Spleen (tissue), 11 donors: ENCODE data around the gene TMEM140. TPM values are rescaled to one million over a fixed set of nuclear protein-coding genes. Genes with fewer than 3 reads are reported as not detected.

Source experiments
- DNase-seq: peaks from one replicate; pipeline ENCODE4 v3.0.0-alpha.2; 2020
- H3K27ac ChIP-seq, 8 donors: fragments of 200-600 bp; sonication (generic) in 7 of 8; 1 replicate in 4 of 8; 2 replicates in 4 of 8; pipeline versions ENCODE4 v1.5.0 to v1.8.0; 2016 to 2021; ENCODE audit warnings: inconsistent platforms in 4 of 8, mild to moderate bottlenecking in 4 of 8, moderate library complexity in 1 of 8
- H3K27me3 ChIP-seq, 7 donors: fragments of 200-600 bp; sonication (generic) in 6 of 7; replicated peaks in 1 of 7; 1 replicate in 4 of 7; 2 replicates in 3 of 7; pipeline versions ENCODE4 v1.5.0 to v1.8.0; 2016 to 2021; ENCODE audit warnings: inconsistent platforms in 3 of 7, mild to moderate bottlenecking in 1 of 7
- H3K36me3 ChIP-seq, 6 donors: fragments of 200-600 bp; sonication (generic) in 5 of 6; 1 replicate in 4 of 6; 2 replicates in 2 of 6; pipeline versions ENCODE4 v1.5.0 to v1.8.0; 2016 to 2021; ENCODE audit warnings: inconsistent platforms in 2 of 6
- H3K4me1 ChIP-seq, 6 donors: fragments of 200-600 bp; sonication (generic) in 5 of 6; 1 replicate in 3 of 6; 2 replicates in 3 of 6; pipeline versions ENCODE4 v1.5.0 to v1.8.0; 2016 to 2021; ENCODE audit warnings: inconsistent platforms in 3 of 6
- H3K4me3 ChIP-seq, 8 donors: fragments of 200-600 bp; sonication (generic) in 7 of 8; 1 replicate in 4 of 8; 2 replicates in 4 of 8; pipeline versions ENCODE4 v1.5.0 to v1.8.0; 2016 to 2021; ENCODE audit warnings: inconsistent platforms in 4 of 8, mild to moderate bottlenecking in 4 of 8, moderate library complexity in 2 of 8
- H3K9me3 ChIP-seq, 8 donors: fragments of 200-600 bp; sonication (generic) in 7 of 8; 1 replicate in 4 of 8; 2 replicates in 4 of 8; pipeline versions ENCODE4 v1.5.0 to v1.8.0; 2016 to 2021; ENCODE audit warnings: inconsistent platforms in 4 of 8
- POLR2A ChIP-seq, 3 donors: fragments of 450-650 bp; IDR thresholded peaks; one replicate each; pipeline ENCODE4 v1.5.1; 2017; ENCODE audit warnings: antibody characterized with exemption in 3 of 3, mild to moderate bottlenecking in 1 of 3
- POLR2AphosphoS5 ChIP-seq, 3 donors: sonication (generic); formaldehyde crosslinking; IDR thresholded peaks; one replicate each; pipeline ENCODE4 v1.5.1; 2017; ENCODE audit warnings: antibody characterized with exemption in 3 of 3
- WGBS, 5 donors: extraction: QIAGEN DNeasy Blood & Tissue Kit in 3 of 5; methylation state at CpG; one replicate each; pipeline versions ENCODE4 v1.1.5 to v1.1.7; 2013 to 2018; 5-methylcytosine and 5-hydroxymethylcytosine counted together
- intact Hi-C: fragments of 100-400 bp; cut with DNase I; formaldehyde crosslinking; loops from one replicate; pipeline ENCODE4 v1.15.0; 2023; ENCODE audit warnings: low total_unique reads
- polyA plus RNA-seq, 3 donors: library from polyadenylated mRNA; stranded (reverse); fragments of 200-250 nt; gene quantifications; one replicate each; pipeline ENCODE4 v1.2.1, GENCODE V29; 2013
- total RNA-seq, 7 donors: library from RNA; depleted of rRNA in 3 of 7; stranded (reverse); fragments of >200 nt in 3 of 7; fragmentation: NEBNext Ultra II Directional in 4 of 7; extraction: Animal tissue kit (Norgen Biotek cat#: 25700) in 4 of 7; gene quantifications; one replicate each; pipeline versions ENCODE4 v1.1.0 to v1.2.1, GENCODE V29; 2016 to 2021
- TF ChIP-seq, protein P1 (sequence below), 11 experiments: fragments of 200-600 bp in 7 of 11; fragments of 450-650 bp in 4 of 11; sonication (generic) in 4 of 11; IDR thresholded peaks in 8 of 11; conservative IDR thresholded peaks in 3 of 11; 1 replicate in 7 of 11; 2 replicates in 4 of 11; pipeline versions ENCODE4 v1.4.0 to v1.8.0; 2016 to 2021; ENCODE audit warnings: antibody characterized with exemption in 11 of 11, inconsistent platforms in 4 of 11, mild to moderate bottlenecking in 1 of 11
- donor health status: healthy with polysubstance abuse.
- donor health status: DM: no; HTN: no; CAD: no; lungs with moderate emphysema.
- donor health status: DM: no; HTN: no; CAD: no.
- donor health status: Bipolar disorder and iron deficiency.
- donor health status: healthy.
- donor health status: DM: no; HTN: no; CAD: no.
- donor health status: DM: yes; HTN: yes; CAD: no.

The TMEM140 gene
- total and polyA plus RNA-seq, 10 donors, result 7.0 to 76.1 (median 43.4) TPM

DNA sequence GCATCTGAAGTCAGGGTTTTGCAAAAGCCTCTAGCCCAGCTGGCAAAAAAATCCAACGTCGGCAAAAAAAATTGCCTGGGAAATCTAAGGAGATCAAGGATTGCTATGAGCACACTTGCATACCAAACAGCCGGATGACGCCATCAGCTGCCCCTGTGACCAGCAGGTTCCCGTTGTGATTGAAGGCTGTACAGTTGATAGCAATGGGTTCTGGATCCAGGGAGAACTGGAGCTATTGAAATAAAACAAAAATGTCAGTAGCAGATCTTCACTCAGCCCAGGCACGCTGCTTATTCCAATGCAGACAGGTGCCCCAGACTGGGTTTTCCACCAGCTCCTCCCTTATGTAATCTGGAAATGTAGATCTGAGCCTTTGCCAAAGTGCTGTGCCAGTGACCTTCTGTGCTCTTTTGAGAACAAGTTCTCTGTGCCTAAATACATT, 41.4 kb downstream of the TMEM140 start:
- intact Hi-C loops, result no loop called here
- Histone ChIP-seq H3K4me3 (no peak overlapping the region), H3K36me3 (peaks cover 0 to 100% (median 79%) of the 10 kb centered on the region in 6 donors), H3K9me3 (peaks cover 0 to 6% (median 0%) of the 10 kb centered on the region in 8 donors), H3K27me3 (no peaks in the 10 kb centered on the region), H3K4me1 (no peaks in the 10 kb centered on the region), H3K27ac (no peak overlapping the region)
- TF ChIP-seq, protein P1, sequence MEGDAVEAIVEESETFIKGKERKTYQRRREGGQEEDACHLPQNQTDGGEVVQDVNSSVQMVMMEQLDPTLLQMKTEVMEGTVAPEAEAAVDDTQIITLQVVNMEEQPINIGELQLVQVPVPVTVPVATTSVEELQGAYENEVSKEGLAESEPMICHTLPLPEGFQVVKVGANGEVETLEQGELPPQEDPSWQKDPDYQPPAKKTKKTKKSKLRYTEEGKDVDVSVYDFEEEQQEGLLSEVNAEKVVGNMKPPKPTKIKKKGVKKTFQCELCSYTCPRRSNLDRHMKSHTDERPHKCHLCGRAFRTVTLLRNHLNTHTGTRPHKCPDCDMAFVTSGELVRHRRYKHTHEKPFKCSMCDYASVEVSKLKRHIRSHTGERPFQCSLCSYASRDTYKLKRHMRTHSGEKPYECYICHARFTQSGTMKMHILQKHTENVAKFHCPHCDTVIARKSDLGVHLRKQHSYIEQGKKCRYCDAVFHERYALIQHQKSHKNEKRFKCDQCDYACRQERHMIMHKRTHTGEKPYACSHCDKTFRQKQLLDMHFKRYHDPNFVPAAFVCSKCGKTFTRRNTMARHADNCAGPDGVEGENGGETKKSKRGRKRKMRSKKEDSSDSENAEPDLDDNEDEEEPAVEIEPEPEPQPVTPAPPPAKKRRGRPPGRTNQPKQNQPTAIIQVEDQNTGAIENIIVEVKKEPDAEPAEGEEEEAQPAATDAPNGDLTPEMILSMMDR (IDR thresholded peaks at IDR 0.05 in 8 of 11, conservative IDR thresholded peaks at IDR 0.05 in 3 of 11), result no peak
- TF ChIP-seq POLR2AphosphoS5 (IDR thresholded peaks at IDR 0.05), result no peak
- TF ChIP-seq POLR2A (IDR thresholded peaks at IDR 0.05), result no peak
- WGBS, 5 donors, result 94 to 99% (median 95%) methylated on average over 6 of the region's 6 CpGs
- DNase-seq, result peak; percentile 9

DNA sequence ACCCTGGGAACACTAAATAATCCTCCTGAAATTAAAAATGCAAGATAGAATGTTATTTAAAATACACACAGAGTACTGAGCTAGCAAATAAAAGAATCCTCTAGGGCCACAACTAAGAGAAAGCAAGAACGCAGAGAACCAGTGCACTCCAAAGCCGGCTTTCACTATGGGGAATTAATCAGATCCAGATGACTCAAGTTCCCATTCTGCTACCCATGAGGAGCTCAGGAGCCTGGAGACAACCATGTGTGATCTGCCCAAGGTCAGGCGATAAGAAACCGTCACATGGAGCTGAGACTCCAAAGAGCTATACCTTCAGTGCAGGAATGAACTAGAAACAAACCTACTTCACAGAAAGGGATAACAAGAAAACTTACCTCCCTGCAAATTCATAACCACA, 42.1 kb downstream of the TMEM140 start:
- Histone ChIP-seq H3K4me1 (no peaks in the 10 kb centered on the region), H3K27ac (no peak overlapping the region), H3K4me3 (no peak overlapping the region), H3K9me3 (no peaks in the 10 kb centered on the region), H3K36me3 (peaks cover 0 to 100% (median 79%) of the 10 kb centered on the region in 6 donors), H3K27me3 (no peaks in the 10 kb centered on the region)
- 87 to 99% (median 95%) methylated on average over 4 of the region's 4 CpGs for WGBS, 5 donors
- peak; percentile 15 for DNase-seq
- TF ChIP-seq POLR2AphosphoS5 (IDR thresholded peaks at IDR 0.05) (no peak), POLR2A (IDR thresholded peaks at IDR 0.05) (no peak)
- TF ChIP-seq, protein P1 (IDR thresholded peaks at IDR 0.05 in 8 of 11, conservative IDR thresholded peaks at IDR 0.05 in 3 of 11), result no peak
- intact Hi-C loops, result no loop called here

DNA sequence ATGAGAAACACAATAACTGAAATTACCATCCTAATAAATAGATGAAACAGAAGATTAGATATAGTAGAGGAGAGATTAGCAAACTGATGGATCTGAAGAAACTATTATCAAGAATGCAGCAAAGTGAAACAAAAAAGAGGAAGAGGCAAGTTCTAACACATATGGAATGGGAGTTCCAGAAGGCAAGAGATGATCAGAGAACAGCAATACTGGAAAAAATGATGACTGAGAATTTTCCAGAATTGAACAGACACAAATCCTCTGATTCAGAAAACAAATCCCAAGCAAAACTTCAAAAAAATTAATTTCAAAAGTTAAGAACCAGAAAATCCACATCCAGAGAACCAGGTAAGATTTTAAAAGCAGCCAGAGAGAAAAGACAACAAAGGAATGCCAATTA, 42.8 kb downstream of the TMEM140 start:
- TF ChIP-seq POLR2AphosphoS5 (IDR thresholded peaks at IDR 0.05) (no peak), POLR2A (IDR thresholded peaks at IDR 0.05) (no peak)
- TF ChIP-seq, protein P1 (IDR thresholded peaks at IDR 0.05 in 8 of 11, conservative IDR thresholded peaks at IDR 0.05 in 3 of 11), result no peak
- Histone ChIP-seq H3K9me3 (no peaks in the 10 kb centered on the region), H3K27ac (no peak overlapping the region), H3K27me3 (no peaks in the 10 kb centered on the region), H3K4me1 (no peaks in the 10 kb centered on the region), H3K36me3 (peaks cover 0 to 100% (median 79%) of the 10 kb centered on the region in 6 donors), H3K4me3 (no peak overlapping the region)
- no peak for DNase-seq
- intact Hi-C loops, result no loop called here

DNA sequence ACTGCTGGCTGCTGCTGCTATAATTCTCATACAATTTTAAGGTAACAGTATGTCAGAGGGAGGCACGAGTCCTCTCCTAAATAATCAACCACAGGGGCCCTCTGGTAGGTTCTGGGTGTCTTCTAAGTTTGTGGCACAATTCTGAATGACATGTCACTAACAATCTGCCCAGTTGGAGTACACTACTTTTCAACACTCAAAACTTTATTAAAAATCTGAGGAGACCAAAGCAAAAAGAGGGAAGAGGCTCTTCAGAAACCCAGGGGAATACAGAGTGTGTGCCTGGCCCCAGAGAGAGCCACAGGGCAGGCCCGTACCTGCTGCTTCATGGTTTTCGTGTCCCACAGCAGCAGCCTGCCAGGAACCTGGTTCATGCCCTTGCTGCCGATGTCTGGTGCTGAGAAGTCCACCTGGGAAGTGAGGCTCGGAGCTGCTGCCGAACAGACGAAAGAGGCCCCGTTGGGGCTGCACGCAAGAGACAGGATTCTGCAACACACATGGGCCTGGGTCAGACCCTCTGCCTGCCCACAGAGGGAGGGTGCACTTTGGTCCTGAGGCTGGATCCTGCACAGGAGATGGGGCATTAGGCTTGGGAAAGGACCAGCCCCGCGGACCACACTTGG, 45.2 kb downstream of the TMEM140 start:
- no peak overlapping the region for H3K4me3 ChIP-seq
- intact Hi-C loops, result no loop called here
- no peaks in the 10 kb centered on the region for H3K9me3 ChIP-seq
- no peaks in the 10 kb centered on the region for H3K27me3 ChIP-seq
- peaks cover 0 to 100% (median 82%) of the 10 kb centered on the region in 6 donors for H3K36me3 ChIP-seq
- H3K4me1 ChIP-seq, result no peaks in the 10 kb centered on the region
- DNase-seq, result peak; percentile 68
- TF ChIP-seq POLR2A (IDR thresholded peaks at IDR 0.05) (no peak), POLR2AphosphoS5 (IDR thresholded peaks at IDR 0.05) (no peak)
- TF ChIP-seq, protein P1 (IDR thresholded peaks at IDR 0.05 in 8 of 11, conservative IDR thresholded peaks at IDR 0.05 in 3 of 11), result no peak
- H3K27ac ChIP-seq, result no peak overlapping the region
- 88 to 97% (median 94%) methylated on average over 10 to 11 of the region's 11 CpGs for WGBS, 5 donors
